SK-N-SH treated with all-trans-retinoic acid at 6 μM for 48 hours (cell line): ENCODE results near the gene CDH20.

Experiments used
- ARNTL ChIP-seq: fragments of 450-650 bp; formaldehyde crosslinking; IDR thresholded peaks from 2 replicates; pipeline ENCODE4 v1.5.0; 2020; ENCODE audit warnings: low read depth, mild to moderate bottlenecking, moderate library complexity, borderline replicate concordance
- CREB5 ChIP-seq: fragments of 250-450 bp; sonication (Bioruptor Pico); IDR thresholded peaks from 2 replicates; pipeline ENCODE4 v1.5.1; 2020; ENCODE audit warnings: low read depth, mild to moderate bottlenecking, moderate library complexity
- ESRRG ChIP-seq: fragments of 250-450 bp; sonication (Bioruptor Pico); IDR thresholded peaks from 2 replicates; pipeline ENCODE4 v1.6.1; 2021; ENCODE audit warnings: mild to moderate bottlenecking
- ISL1 ChIP-seq: fragments of 250-450 bp; sonication (Bioruptor Pico); IDR thresholded peaks from 2 replicates; pipeline ENCODE4 v2.1.2; 2022; ENCODE audit warnings: mild to moderate bottlenecking, moderate library complexity
- OSR1 ChIP-seq: fragments of 250-450 bp; sonication (Bioruptor Pico); IDR thresholded peaks from 2 replicates; pipeline ENCODE4 v1.8.0; 2022; ENCODE audit warnings: moderate library complexity, mild to moderate bottlenecking, inconsistent platforms
- PATZ1 ChIP-seq: fragments of 250-450 bp; sonication (Bioruptor Pico); IDR thresholded peaks from 2 replicates; pipeline ENCODE4 v1.8.0; 2020; ENCODE audit warnings: mild to moderate bottlenecking, moderate library complexity, borderline replicate concordance
- RARB ChIP-seq: fragments of 250-450 bp; sonication (Bioruptor Pico); IDR thresholded peaks from 2 replicates; pipeline ENCODE4 v1.8.0; 2021; ENCODE audit warnings: mild to moderate bottlenecking, moderate library complexity
- TCF4 ChIP-seq: fragments of 250-450 bp; sonication (Bioruptor Pico); IDR thresholded peaks from 2 replicates; pipeline ENCODE4 v1.8.0; 2021; ENCODE audit warnings: mild to moderate bottlenecking, moderate library complexity, borderline replicate concordance
- ZC3H10 ChIP-seq: fragments of 250-450 bp; sonication (Bioruptor Pico); IDR thresholded peaks from 2 replicates; pipeline ENCODE4 v1.5.1; 2021; ENCODE audit warnings: mild to moderate bottlenecking, moderate library complexity
- ZFP3 ChIP-seq: fragments of 250-450 bp; sonication (Bioruptor Pico); IDR thresholded peaks from 2 replicates; pipeline ENCODE4 v1.5.0; 2020; ENCODE audit warnings: mild to moderate bottlenecking, moderate library complexity
- ZNF8 ChIP-seq: fragments of 450-650 bp; formaldehyde crosslinking; IDR thresholded peaks from 2 replicates; pipeline ENCODE4 v1.5.0; 2020; ENCODE audit warnings: mild to moderate bottlenecking, moderate library complexity
- TF ChIP-seq, protein P1 (sequence below): fragments of 250-450 bp; sonication (Bioruptor Pico); IDR thresholded peaks from 2 replicates; pipeline ENCODE4 v1.8.0; 2021; ENCODE audit warnings: low read depth, mild to moderate bottlenecking, moderate library complexity, borderline replicate concordance
- TF ChIP-seq, protein P2 (sequence below): fragments of 250-450 bp; sonication (Bioruptor Pico); IDR thresholded peaks from 2 replicates; pipeline ENCODE4 v1.5.1; 2021; ENCODE audit warnings: mild to moderate bottlenecking, moderate library complexity

GRCh38 chr18:61549416-61549815, 216.2 kb downstream of the CDH20 start:
- no peak for TF ChIP-seq ZC3H10 (CRISPR knock-in tag)
- no peak for TF ChIP-seq CREB5 (CRISPR knock-in tag)
- no peak for TF ChIP-seq ZNF8
- TF ChIP-seq, protein P1, sequence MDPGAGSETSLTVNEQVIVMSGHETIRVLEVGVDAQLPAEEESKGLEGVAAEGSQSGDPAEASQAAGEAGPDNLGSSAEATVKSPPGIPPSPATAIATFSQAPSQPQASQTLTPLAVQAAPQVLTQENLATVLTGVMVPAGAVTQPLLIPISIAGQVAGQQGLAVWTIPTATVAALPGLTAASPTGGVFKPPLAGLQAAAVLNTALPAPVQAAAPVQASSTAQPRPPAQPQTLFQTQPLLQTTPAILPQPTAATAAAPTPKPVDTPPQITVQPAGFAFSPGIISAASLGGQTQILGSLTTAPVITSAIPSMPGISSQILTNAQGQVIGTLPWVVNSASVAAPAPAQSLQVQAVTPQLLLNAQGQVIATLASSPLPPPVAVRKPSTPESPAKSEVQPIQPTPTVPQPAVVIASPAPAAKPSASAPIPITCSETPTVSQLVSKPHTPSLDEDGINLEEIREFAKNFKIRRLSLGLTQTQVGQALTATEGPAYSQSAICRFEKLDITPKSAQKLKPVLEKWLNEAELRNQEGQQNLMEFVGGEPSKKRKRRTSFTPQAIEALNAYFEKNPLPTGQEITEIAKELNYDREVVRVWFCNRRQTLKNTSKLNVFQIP (CRISPR knock-in tag): no peak
- TF ChIP-seq OSR1: no peak
- TF ChIP-seq RARB (CRISPR knock-in tag): no peak
- TF ChIP-seq, protein P2, sequence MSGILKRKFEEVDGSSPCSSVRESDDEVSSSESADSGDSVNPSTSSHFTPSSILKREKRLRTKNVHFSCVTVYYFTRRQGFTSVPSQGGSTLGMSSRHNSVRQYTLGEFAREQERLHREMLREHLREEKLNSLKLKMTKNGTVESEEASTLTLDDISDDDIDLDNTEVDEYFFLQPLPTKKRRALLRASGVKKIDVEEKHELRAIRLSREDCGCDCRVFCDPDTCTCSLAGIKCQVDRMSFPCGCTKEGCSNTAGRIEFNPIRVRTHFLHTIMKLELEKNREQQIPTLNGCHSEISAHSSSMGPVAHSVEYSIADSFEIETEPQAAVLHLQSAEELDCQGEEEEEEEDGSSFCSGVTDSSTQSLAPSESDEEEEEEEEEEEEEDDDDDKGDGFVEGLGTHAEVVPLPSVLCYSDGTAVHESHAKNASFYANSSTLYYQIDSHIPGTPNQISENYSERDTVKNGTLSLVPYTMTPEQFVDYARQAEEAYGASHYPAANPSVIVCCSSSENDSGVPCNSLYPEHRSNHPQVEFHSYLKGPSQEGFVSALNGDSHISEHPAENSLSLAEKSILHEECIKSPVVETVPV (CRISPR knock-in tag): no peak
- TF ChIP-seq ESRRG (CRISPR knock-in tag): no peak
- TF ChIP-seq ARNTL (CRISPR knock-in tag): no peak
- TF ChIP-seq PATZ1: no peak
- TF ChIP-seq TCF4 (CRISPR knock-in tag): no peak
- TF ChIP-seq ISL1 (CRISPR knock-in tag): no peak
- TF ChIP-seq ZFP3: no peak
